DND-41 (cell line): Measurements from ENCODE around the gene GUCY2D.

Experiments
- ATAC-seq: fragments of 200-7000 bp; cut with Tn5 transposase; 3 replicates; pipeline ENCODE4 v1.9.1; 2021; ENCODE audit warnings: low read depth; ENCODE audit not compliant: insufficient read depth
- DNase-seq: peaks from one replicate; pipeline ENCODE4 v3.0.0-alpha.2; 2020
- H2AFZ ChIP-seq: 2 replicates; pipeline ENCODE4 v1.6.0; 2012; ENCODE audit warnings: low read depth, low read length
- H3K27ac ChIP-seq: 2 replicates; pipeline ENCODE4 v1.5.1; 2012; ENCODE audit warnings: low read length, inconsistent platforms
- H3K27me3 ChIP-seq: fragments of 200-600 bp; sonication (generic); 2 replicates; pipeline ENCODE4 v1.6.0; 2012; ENCODE audit warnings: low read length, mild to moderate bottlenecking, inconsistent platforms; ENCODE audit not compliant: insufficient read depth, poor library complexity
- H3K36me3 ChIP-seq: 2 replicates; pipeline ENCODE4 v1.5.1; 2012; ENCODE audit warnings: low read length, inconsistent platforms; ENCODE audit not compliant: insufficient read depth
- H3K4me1 ChIP-seq: 2 replicates; pipeline ENCODE4 v1.5.1; 2012; ENCODE audit warnings: mild to moderate bottlenecking, low read length; ENCODE audit not compliant: insufficient read depth
- H3K4me2 ChIP-seq: 2 replicates; pipeline ENCODE4 v1.6.0; 2012; ENCODE audit warnings: mild to moderate bottlenecking, moderate library complexity, low read length, inconsistent platforms; ENCODE audit not compliant: insufficient read depth
- H3K4me3 ChIP-seq, 2 experiments: fragments of 200-600 bp in 1 of 2; shearing (Covaris generic) in 1 of 2; 2 replicates each; pipeline ENCODE4 v1.5.1; 2012 to 2016; ENCODE audit warnings: inconsistent platforms in 2 of 2, low read length in 2 of 2, mild to moderate bottlenecking in 2 of 2, low read depth in 1 of 2, moderate library complexity in 1 of 2
- H3K79me2 ChIP-seq: 2 replicates; pipeline ENCODE4 v1.6.0; 2012; ENCODE audit warnings: low read length, inconsistent platforms; ENCODE audit not compliant: insufficient read depth
- H3K9ac ChIP-seq: 2 replicates; pipeline ENCODE4 v1.6.0; 2012; ENCODE audit warnings: low read depth, mild to moderate bottlenecking, inconsistent platforms, low read length, moderate library complexity
- H3K9me3 ChIP-seq: 2 replicates; pipeline ENCODE4 v1.5.1; 2012; ENCODE audit warnings: low read length, moderate library complexity, mild to moderate bottlenecking, inconsistent platforms; ENCODE audit not compliant: insufficient read depth, severe bottlenecking
- H4K20me1 ChIP-seq: 2 replicates; pipeline ENCODE4 v1.6.0; 2012; ENCODE audit warnings: low read length; ENCODE audit not compliant: insufficient read depth
- EZH2 ChIP-seq: IDR thresholded peaks from 3 replicates; pipeline ENCODE4 v1.6.1; 2012; ENCODE audit warnings: borderline replicate concordance, low read depth, mild to moderate bottlenecking, moderate library complexity, low read length, inconsistent platforms; ENCODE audit not compliant: severe bottlenecking
- TF ChIP-seq, protein P1 (sequence below): IDR thresholded peaks from 2 replicates; pipeline ENCODE4 v1.5.1; 2012; ENCODE audit warnings: borderline replicate concordance, low read length, moderate library complexity, mild to moderate bottlenecking; ENCODE audit not compliant: poor library complexity, severe bottlenecking; ENCODE audit errors: extremely low read depth

The GUCY2D gene

GRCh38 chr17:7977039-7977438, 25.4 kb upstream of the GUCY2D start:
- Histone ChIP-seq H3K27me3 (no peaks in the 10 kb centered on the region), H3K36me3 (no peaks in the 10 kb centered on the region), H4K20me1 (no peaks in the 10 kb centered on the region), H3K4me1 (no peaks in the 10 kb centered on the region), H3K4me3 (no peak overlapping the region), H3K79me2 (no peaks in the 10 kb centered on the region), H3K9me3 (peaks cover 14% of the 10 kb centered on the region), H3K9ac (no peak overlapping the region), H3K27ac (no peak overlapping the region), H3K4me2 (no peak overlapping the region), H2AFZ (no peak overlapping the region)
- no peak for ATAC-seq
- TF ChIP-seq, protein P1, sequence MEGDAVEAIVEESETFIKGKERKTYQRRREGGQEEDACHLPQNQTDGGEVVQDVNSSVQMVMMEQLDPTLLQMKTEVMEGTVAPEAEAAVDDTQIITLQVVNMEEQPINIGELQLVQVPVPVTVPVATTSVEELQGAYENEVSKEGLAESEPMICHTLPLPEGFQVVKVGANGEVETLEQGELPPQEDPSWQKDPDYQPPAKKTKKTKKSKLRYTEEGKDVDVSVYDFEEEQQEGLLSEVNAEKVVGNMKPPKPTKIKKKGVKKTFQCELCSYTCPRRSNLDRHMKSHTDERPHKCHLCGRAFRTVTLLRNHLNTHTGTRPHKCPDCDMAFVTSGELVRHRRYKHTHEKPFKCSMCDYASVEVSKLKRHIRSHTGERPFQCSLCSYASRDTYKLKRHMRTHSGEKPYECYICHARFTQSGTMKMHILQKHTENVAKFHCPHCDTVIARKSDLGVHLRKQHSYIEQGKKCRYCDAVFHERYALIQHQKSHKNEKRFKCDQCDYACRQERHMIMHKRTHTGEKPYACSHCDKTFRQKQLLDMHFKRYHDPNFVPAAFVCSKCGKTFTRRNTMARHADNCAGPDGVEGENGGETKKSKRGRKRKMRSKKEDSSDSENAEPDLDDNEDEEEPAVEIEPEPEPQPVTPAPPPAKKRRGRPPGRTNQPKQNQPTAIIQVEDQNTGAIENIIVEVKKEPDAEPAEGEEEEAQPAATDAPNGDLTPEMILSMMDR = no peak
- no peak for TF ChIP-seq EZH2
- DNase-seq = no peak

DNA sequence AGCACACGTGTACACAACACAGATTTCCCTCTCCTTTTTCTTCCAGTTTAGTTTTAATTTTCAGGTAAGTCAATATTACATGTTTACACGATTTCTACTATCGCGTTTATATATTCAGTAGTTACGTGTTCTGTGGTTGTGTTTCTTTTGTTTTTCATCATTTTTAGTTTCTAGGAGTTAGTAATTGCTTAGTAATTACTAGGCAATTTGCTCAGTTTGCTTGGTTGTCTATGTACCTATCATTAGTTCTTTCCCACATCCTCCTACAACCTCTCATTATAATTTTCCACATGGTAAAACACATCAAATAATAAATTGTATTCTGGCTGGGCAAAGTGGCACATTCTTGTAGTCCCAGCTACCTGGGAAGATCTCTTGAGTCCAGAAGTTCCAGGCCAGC, 24.6 kb upstream of the GUCY2D start:
- H3K4me1 ChIP-seq = no peaks in the 10 kb centered on the region
- H4K20me1 ChIP-seq = no peaks in the 10 kb centered on the region
- H3K36me3 ChIP-seq = no peaks in the 10 kb centered on the region
- H3K27ac ChIP-seq = no peak overlapping the region
- peaks cover 14% of the 10 kb centered on the region for H3K9me3 ChIP-seq
- H3K27me3 ChIP-seq = no peaks in the 10 kb centered on the region
- DNase-seq (no peak), ATAC-seq (no peak)
- TF ChIP-seq, protein P1 = no peak
- TF ChIP-seq EZH2 = no peak
- no peak overlapping the region for H3K9ac ChIP-seq
- H3K4me3 ChIP-seq = no peak overlapping the region
- H2AFZ ChIP-seq = no peak overlapping the region
- H3K4me2 ChIP-seq = no peak overlapping the region
- no peaks in the 10 kb centered on the region for H3K79me2 ChIP-seq

GRCh38 chr17:7982173-7982572, 20.2 kb upstream of the GUCY2D start:
- Histone ChIP-seq H3K79me2 (no peaks in the 10 kb centered on the region), H3K4me1 (no peaks in the 10 kb centered on the region), H3K27me3 (no peaks in the 10 kb centered on the region), H3K9me3 (no peaks in the 10 kb centered on the region), H4K20me1 (no peaks in the 10 kb centered on the region), H2AFZ (no peak overlapping the region), H3K9ac (no peak overlapping the region), H3K36me3 (no peaks in the 10 kb centered on the region), H3K4me2 (no peak overlapping the region), H3K27ac (no peak overlapping the region), H3K4me3 (no peak overlapping the region)
- DNase-seq = no peak
- no peak for ATAC-seq
- TF ChIP-seq EZH2 = no peak
- TF ChIP-seq, protein P1 = no peak

DNA sequence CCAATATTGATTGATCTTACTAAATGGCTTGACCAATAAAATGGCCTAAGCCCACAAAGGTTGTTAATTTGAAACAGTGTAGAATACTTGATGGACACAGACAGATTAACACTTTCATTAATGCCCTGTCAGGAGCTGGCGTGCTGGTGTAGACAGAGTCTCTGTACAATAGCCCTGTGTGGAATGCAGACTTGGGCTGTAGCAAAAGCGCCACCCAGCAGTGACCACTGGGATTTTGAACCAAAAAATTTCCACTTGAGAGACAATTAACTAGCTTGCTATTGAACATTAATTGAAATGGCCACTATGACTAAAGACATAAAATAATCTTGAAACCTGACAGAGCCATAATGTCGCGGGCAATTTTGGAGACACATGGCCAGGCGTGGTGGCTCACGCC, 19.7 kb upstream of the GUCY2D start:
- DNase-seq = no peak

More for the DNA sequence above, 19.7 kb upstream of the GUCY2D start:
- Histone ChIP-seq H3K36me3 (no peaks in the 10 kb centered on the region), H3K4me2 (no peak overlapping the region), H3K4me3 (no peak overlapping the region), H3K9ac (no peak overlapping the region), H3K27me3 (no peaks in the 10 kb centered on the region), H3K27ac (no peak overlapping the region), H4K20me1 (no peaks in the 10 kb centered on the region), H3K4me1 (no peaks in the 10 kb centered on the region), H3K9me3 (no peaks in the 10 kb centered on the region), H2AFZ (no peak overlapping the region), H3K79me2 (no peaks in the 10 kb centered on the region)
- ATAC-seq = no peak
- TF ChIP-seq EZH2 = no peak
- TF ChIP-seq, protein P1 = no peak
